GM19025 (cell line): ENCODE data around the gene MICAL3.
"Not testable (repeated sequence)": the region's sequence is repeated elsewhere in the genome, so short reads cannot be mapped to it uniquely, and the experiment has no call there.

Source experiments
- ATAC-seq: cut with Tn5 transposase; IDR thresholded peaks from one replicate; pipeline ENCODE4 v1.9.1; 2021; ENCODE audit warnings: mild to moderate bottlenecking, low read depth, moderate library complexity; ENCODE audit not compliant: unreplicated experiment

MICAL3 gene

DNA sequence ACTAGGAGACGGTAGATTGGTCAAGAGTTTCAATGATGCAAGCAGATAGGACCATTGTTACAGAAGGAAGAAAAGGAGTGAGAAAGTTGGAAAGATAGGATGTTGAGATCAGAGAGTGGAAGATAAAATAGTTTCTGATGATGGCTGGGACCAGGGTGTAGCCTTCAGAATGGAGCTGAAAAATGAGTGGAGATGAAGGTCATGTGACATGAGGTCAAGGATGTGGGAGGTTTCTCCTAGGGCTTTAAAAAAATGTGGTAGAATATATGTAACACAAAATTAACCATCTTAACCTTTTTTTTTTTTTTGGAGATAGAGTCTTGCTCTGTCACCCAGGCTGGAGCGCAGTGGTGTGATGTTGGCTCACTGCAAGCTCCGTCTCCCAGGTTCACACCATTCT is 35.1 kb upstream of the MICAL3 start:
- no peak for ATAC-seq

DNA sequence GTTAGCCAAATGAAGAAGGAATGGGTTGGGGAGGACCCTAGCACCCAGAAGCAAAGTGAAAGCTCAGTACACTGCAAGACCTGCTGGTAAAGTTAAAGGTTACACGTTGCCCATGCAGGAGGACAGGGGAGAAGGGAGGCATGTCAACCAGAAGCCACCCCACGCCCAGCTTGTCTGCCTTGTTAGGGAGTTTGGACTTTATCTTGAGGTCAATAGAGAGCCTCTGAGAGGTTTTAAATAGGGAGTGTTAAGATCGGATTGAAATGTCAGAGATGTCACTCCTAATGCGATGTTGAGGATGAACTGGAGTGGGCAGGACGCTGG is 34.7 kb upstream of the MICAL3 start:
- no peak for ATAC-seq

- ATAC-seq, result no peak
Observed at GRCh38 chr22:18058371-18059093, 34.2 kb upstream of the MICAL3 start.

DNA sequence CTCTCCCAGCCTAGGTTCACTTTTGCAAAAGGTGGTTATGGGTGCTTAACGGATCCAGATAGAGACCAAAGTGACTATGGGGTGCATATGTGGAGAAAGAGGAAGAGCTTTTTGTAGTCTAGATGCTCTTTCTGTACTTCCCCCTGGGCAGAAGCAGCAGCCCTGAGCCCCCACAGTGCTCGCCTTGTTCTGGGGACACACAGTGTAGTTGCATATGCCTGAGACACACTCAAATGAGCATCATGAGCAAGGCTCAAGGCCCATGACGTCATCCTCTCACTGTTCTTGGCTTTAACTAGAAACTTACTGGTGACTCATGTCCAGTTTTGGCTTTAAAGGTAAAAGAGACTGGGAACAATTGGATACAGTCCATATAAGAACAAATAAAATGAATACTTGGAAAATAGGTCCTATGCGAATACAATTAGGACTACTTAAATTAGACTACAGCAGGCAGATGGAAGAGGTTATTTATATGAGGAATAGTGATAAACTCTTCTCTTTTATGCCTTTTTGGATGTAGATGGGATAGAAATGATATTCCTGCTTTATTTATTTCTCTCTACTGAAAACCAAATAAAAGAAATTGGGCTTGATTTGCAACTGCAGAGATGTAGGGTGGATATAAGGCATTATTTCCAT is 33.3 kb upstream of the MICAL3 start:
- no peak for ATAC-seq

- no peak for ATAC-seq
Observed at GRCh38 chr22:18056807-18057474, 32.6 kb upstream of the MICAL3 start.

- ATAC-seq, result no peak
Observed at GRCh38 chr22:18056161-18056666, 31.9 kb upstream of the MICAL3 start.

DNA sequence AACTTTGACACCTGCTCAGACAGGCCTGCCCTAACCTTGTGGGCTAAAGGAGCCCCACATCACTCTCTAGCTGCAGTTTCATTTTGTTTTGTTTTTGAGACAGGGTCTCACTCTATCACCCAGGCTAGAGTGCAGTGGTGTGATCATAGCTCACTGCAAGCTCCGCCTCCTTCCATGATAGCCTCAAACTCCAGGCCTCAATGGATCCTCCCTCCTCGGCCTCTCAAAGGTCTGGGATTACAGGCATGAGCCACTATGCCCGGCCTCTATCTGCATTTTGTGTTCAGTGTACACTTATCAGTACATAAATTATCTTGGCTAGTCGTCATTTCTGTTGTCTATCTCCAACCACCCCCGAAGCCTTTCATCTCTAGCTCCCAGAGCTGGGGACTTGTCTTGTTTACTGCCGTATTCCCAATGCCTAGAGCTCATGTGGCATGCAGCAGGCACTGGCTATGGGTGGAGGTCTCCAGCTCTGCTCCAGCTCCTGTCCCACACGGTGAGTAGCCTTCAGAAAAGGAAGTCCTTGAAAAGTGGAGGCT is 31.3 kb upstream of the MICAL3 start:
- ATAC-seq, result no peak

DNA sequence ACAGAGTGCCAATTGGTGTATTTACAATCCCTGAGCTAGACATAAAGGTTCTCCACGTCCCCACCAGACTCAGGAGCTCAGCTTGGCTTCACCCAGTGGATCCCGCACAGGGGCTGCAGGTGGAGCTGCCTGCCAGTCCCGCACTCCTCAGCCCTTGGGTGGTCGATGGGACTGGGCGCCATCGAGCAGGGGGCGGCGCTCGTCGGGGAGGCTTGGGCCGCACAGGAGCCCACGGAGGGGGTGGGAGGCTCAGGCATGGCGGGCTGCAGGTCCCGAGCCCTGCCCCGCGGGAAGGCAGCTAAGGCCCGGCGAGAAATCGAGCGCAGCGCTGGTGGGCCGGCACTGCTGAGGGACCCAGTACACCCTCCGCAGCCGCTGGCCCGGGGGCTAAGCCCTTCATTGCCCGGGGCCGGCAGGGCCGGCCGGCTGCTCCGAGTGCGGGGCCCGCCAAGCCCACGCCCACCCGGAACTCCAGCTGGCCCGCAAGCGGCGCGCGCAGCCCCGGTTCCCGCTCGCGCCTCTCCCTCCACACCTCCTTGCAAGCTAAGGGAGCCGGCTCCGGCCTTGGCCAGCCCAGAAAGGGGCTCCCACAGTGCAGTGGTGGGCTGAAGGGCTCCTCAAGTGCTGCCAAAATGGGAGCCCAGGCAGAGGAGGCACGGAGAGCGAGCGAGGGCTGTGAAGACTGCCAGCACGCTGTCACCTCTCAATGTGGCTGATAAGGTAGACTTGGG is 29.0 kb upstream of the MICAL3 start:
- not testable (repeated sequence) for ATAC-seq

DNA sequence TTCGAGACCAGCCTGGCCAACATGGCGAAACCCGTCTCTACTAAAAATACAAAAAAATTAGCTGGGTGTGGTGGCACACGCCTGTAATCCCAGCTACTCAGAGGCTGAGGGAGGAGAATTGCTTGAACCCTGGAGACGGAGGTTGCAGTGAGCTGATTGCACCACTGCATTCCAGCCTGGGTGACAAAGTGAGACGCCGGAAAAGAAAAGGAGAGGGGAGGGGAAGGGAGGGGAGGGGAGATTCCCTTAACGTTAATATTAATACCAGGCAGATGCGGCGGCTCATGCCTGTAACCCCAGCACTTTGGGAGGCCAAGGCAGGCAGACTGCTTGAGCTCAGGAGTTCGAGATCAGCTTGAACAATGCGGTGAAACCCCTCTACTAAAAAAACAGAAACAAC is 26.8 kb upstream of the MICAL3 start:
- not testable (repeated sequence) for ATAC-seq

DNA sequence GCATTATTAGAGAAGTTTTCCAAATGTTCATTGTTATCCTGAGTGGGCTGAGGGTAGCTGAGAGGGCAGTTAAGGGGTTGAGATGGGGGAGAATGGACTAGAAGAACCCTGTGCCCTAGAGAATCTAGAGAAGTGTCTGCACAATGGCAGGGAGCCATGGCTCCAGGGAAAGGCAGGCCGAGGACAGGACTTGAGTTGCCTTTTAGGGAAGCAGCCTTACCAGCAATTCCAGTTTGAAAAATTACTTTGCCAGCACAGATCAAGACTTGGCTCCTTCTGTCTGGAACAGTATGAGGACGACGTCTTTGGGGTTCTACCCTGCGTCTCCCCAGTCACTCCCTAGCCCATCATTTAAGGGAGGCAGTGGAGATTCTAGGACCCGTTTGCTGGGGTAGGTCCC is 25.7 kb upstream of the MICAL3 start:
- ATAC-seq, result no peak

DNA sequence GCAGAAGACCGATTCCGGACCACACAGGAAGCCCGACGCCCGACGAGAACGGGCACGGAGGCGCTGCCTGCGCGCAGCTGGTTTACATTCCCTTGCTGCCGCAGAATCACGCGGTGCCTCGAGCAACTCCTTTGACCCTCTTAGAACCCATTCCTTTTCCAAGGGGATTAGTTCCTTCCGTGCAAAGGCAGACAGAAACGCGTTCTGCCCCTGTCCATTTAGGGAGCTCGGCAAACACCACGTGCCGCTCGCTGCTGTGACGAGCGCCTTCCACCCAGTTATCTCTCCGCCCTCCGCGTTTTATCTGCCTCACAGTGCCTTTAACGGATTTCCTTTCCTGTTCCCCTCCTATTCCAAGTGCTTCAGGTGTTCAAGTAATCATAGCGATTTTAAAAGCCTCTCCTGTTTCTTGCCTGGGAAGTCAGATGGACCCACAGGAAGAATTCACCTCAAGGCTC is 24.1 kb upstream of the MICAL3 start:
- ATAC-seq, result no peak

GRCh38 chr22:18048041-18048440 is 23.7 kb upstream of the MICAL3 start:
- no peak for ATAC-seq

DNA sequence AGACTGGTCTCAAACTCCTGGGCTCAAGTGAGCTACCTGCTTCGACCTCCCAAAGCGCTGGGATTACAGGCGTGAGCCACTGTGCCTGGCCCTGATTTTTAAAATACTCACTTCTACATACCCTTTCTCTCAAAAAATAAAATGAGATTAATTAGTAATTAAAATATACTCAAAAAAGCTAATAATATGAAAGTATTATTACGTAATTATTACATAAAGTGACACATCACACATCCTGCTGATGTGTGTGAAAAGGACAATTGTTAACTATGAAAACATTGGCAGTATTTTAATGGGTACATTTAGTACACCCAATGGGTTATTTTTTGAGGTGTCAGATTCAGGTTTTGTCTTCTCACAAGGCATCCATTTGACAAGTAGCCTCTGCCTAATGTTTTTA is 21.4 kb upstream of the MICAL3 start:
- no peak for ATAC-seq

DNA sequence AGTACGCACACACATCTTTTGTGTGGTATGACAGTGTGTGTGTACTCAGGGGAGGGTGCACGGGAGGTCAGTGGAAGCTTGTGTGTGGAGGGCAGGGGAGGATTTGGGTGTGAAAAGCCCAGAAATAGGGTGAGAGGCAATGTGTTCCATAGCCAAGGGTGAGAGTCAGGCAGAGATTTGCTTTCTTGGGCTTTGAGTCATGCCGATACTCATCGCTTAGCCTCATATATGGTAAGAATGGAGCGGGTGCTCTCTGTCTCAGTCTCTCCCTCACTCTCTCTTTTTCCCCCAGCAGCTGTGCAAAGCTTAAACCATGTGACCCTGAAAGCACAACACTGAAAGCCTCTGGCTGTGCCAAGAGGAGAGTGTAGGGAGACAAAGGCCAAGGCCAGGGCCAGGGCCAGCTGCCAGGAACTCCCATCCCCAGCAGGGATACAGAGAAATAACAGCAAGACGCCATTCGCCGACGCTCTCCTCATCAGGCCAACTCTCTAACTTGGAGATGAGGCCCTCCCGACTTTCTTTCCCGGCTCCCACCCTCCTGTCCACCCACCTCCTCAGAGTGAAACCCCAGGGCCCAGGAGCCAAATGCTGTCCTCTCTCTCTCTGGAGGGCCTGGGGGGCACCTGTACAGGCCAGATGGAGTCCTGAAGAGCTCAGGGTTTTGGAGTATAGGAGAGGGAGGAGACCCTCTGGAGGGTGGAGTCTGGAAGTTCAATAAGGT is 20.3 kb upstream of the MICAL3 start:
- ATAC-seq, result no peak

DNA sequence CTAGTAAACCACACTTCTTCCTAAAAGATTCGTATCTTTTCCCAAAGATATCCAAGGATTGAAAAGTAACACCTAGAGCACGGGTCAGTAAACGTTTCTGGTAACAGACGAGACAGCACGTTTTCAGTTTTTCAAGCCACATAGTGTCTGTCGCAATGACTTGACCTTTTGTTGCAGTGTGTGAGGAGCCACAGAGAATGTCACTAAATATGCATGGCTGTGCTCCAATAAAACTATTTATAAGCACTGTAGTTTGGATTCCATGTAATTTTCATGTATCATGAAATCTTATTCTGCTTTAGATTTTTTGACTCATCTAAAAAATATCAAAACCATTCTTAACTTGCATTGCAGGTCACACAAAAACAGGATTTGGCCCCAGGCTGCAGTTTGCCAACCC is 18.3 kb upstream of the MICAL3 start:
- no peak for ATAC-seq

GRCh38 chr22:18040898-18041297 is 16.5 kb upstream of the MICAL3 start:
- ATAC-seq, result not testable (repeated sequence)

DNA sequence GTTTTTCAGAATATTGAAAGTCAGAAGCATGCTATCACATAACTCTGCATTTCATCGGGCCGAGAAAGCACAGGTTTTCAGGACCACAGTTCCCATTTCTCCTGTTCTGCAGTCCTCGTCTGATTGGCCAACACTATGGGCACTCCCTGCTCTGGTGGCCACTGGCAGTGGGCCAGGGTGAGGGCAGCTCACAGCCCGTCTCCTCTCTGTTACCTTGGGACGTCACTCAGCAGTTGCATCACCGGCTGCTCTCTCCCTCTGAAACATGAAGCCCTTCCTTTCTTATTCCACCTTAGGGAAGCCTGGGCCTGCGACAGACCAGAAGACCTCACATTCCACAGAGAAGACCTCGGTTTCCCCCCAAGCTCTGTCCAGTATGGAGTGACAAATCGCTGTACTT is 11.4 kb upstream of the MICAL3 start:
- ATAC-seq, result no peak

- ATAC-seq, result no peak
Observed at GRCh38 chr22:18034076-18034475, 9.7 kb upstream of the MICAL3 start.

GRCh38 chr22:18033204-18033998 is 9.0 kb upstream of the MICAL3 start:
- no peak for ATAC-seq
